ENCODE results near the gene TNFAIP8L1. TPM values are rescaled to one million over a fixed set of nuclear protein-coding genes. Genes with fewer than 3 reads are reported as not detected.

The TNFAIP8L1 gene
- total RNA-seq, 1 experiment from 2014 or later, result 21.8 TPM

DNA sequence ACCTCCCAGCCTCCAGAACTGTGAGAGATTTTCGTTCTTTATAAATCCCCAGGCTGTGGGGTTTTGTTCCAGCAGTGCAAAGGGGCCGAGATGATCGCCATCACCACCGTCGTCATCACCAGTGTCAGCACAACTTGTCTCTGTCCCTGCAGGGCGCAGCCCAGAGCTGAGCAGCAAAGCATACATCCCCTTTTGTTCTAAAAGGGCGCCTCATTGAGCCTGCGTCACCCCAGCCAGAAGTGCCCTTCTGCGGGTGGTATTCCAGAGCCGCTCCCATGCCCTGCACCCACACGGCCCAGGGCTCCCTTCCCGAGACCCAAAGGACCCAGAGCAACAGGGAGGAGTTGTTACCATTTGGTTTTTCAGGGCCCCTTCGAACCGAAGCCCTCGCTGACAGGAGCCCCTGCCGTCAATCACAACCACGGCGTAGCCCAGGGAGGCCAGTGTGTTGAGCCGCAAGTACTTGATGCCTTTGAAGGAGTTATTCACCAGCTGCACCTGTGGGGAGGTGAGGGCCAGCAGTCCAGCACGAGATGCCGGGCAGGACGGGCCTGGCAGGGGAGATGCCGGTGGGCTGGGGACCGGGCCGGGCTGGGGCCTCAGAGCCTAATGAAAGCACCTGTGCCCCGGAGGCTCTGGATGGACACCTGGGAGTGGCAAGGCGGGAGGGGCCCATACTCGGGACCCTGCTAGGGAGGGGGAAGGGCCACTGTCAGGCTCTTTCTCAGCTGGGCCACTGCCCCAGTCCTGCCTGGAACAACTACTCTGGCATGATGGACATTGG lies 45.2 kb downstream of the TNFAIP8L1 start:
- no peak overlapping the region for H3K4me3 Mint-ChIP-seq (ENCODE audit: unreplicated experiment)
- no peaks in the 10 kb centered on the region; the same call in 1 of the 2 replicates for H3K36me3 ChIP-seq (ENCODE audit: control insufficient read depth, insufficient read depth, low read length)
- no peaks in the 10 kb centered on the region for H3K9me3 Mint-ChIP-seq (ENCODE audit: unreplicated experiment)
- H3K27ac Mint-ChIP-seq (ENCODE audit: unreplicated experiment), result no peak overlapping the region
- H3K27me3 Mint-ChIP-seq (ENCODE audit: insufficient read depth, unreplicated experiment), result no peaks in the 10 kb centered on the region
- POLR2A ChIA-PET, result no interaction called here
- TF ChIP-seq, protein P1, sequence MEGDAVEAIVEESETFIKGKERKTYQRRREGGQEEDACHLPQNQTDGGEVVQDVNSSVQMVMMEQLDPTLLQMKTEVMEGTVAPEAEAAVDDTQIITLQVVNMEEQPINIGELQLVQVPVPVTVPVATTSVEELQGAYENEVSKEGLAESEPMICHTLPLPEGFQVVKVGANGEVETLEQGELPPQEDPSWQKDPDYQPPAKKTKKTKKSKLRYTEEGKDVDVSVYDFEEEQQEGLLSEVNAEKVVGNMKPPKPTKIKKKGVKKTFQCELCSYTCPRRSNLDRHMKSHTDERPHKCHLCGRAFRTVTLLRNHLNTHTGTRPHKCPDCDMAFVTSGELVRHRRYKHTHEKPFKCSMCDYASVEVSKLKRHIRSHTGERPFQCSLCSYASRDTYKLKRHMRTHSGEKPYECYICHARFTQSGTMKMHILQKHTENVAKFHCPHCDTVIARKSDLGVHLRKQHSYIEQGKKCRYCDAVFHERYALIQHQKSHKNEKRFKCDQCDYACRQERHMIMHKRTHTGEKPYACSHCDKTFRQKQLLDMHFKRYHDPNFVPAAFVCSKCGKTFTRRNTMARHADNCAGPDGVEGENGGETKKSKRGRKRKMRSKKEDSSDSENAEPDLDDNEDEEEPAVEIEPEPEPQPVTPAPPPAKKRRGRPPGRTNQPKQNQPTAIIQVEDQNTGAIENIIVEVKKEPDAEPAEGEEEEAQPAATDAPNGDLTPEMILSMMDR (IDR thresholded peaks at IDR 0.05; ENCODE audit: insufficient read depth in 1 of 2, low read depth in 1 of 2, low read length in 1 of 2, severe bottlenecking in 1 of 2, unreplicated experiment in 1 of 2), result no peak
- H3K4me1 Mint-ChIP-seq (ENCODE audit: low read depth, unreplicated experiment), result no peaks in the 10 kb centered on the region
- CTCF ChIA-PET, result no interaction called here
- no TSS peak for BruUV-seq (replicated peaks)
- H3K9me3 ChIP-seq, result no peaks in the 10 kb centered on the region
- no peak overlapping the region for H3K4me3 ChIP-seq (ENCODE audit: low read depth, low read length)
- no peaks in the 10 kb centered on the region for H3K4me1 ChIP-seq
- no peaks in the 10 kb centered on the region for H3K27me3 ChIP-seq (replicated peaks; ENCODE audit: control insufficient read depth, insufficient read depth, low read length)
- no peak for DNase-seq
- intact Hi-C loops (cut with micrococcal nuclease; ENCODE audit: unreplicated experiment), result no loop called here
- H3K36me3 Mint-ChIP-seq (ENCODE audit: insufficient read depth, unreplicated experiment), result peaks cover 26% of the 10 kb centered on the region

DNA sequence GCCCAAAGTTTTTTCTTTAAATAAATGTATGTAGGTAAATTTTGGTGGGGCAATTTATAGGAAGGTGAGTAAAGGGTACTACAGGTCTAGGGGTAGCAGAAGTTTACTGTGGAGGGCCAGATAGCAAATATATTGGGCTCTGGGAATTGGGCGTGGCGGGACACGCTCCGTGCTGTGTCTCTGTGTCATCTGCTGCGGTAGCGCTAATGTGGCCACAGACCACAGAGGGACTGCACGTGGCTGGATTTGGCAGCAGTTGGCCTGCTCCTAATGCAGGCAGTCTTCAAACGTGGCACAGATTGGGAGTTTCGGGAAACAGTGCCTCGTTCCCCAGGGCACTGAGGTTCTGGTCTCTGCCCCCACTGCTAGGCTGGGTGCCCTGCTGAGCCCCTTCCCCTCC lies 47.4 kb downstream of the TNFAIP8L1 start:
- DNase-seq, result no peak
- H3K4me3 ChIP-seq (ENCODE audit: low read depth, low read length), result no peak overlapping the region
- BruUV-seq (replicated peaks), result no TSS peak
- no peak overlapping the region for H3K4me3 Mint-ChIP-seq (ENCODE audit: unreplicated experiment)
- ChIA-PET POLR2A (no interaction called here), CTCF (no interaction called here)
- H3K27me3 ChIP-seq (replicated peaks; ENCODE audit: control insufficient read depth, insufficient read depth, low read length), result no peaks in the 10 kb centered on the region
- H3K9me3 Mint-ChIP-seq (ENCODE audit: unreplicated experiment), result no peaks in the 10 kb centered on the region
- H3K9me3 ChIP-seq, result no peaks in the 10 kb centered on the region
- H3K4me1 ChIP-seq, result no peaks in the 10 kb centered on the region
- H3K27ac Mint-ChIP-seq (ENCODE audit: unreplicated experiment), result no peak overlapping the region
- TF ChIP-seq, protein P1 (IDR thresholded peaks at IDR 0.05; ENCODE audit: insufficient read depth in 1 of 2, low read depth in 1 of 2, low read length in 1 of 2, severe bottlenecking in 1 of 2, unreplicated experiment in 1 of 2), result no peak
- H3K36me3 ChIP-seq (ENCODE audit: control insufficient read depth, insufficient read depth, low read length), result no peaks in the 10 kb centered on the region; the same call in 1 of the 2 replicates
- H3K36me3 Mint-ChIP-seq (ENCODE audit: insufficient read depth, unreplicated experiment), result peaks cover 34% of the 10 kb centered on the region
- no peaks in the 10 kb centered on the region for H3K27me3 Mint-ChIP-seq (ENCODE audit: insufficient read depth, unreplicated experiment)
- no peaks in the 10 kb centered on the region for H3K4me1 Mint-ChIP-seq (ENCODE audit: low read depth, unreplicated experiment)
- intact Hi-C loops (cut with micrococcal nuclease; ENCODE audit: unreplicated experiment), result no loop called here

DNA sequence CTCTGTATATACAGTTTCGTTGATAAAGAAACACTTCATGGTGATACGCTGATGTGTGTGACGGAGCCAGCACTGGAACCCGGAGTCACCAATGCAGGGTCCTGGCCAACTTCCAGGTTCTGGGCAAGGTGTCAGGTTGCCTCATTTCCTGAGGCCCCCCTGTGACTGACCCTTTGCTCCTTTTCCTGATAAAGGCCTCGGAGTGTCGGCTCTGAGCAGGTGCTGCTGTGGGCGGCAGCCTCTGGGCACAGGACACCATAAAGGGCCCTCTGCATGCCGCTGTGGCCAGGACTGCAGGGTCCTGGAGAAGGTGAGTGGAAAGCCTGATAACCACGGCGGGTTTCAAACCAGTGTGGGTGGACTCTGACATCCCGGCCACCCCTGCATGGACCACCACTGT lies 48.1 kb downstream of the TNFAIP8L1 start:
- TF ChIP-seq, protein P1 (IDR thresholded peaks at IDR 0.05; ENCODE audit: insufficient read depth in 1 of 2, low read depth in 1 of 2, low read length in 1 of 2, severe bottlenecking in 1 of 2, unreplicated experiment in 1 of 2), result no peak
- Histone ChIP-seq H3K4me1 (no peaks in the 10 kb centered on the region), H3K9me3 (no peaks in the 10 kb centered on the region), H3K36me3 (ENCODE audit: control insufficient read depth, insufficient read depth, low read length) (no peaks in the 10 kb centered on the region; the same call in 1 of the 2 replicates), H3K4me3 (ENCODE audit: low read depth, low read length) (no peak overlapping the region), H3K27me3 (replicated peaks; ENCODE audit: control insufficient read depth, insufficient read depth, low read length) (no peaks in the 10 kb centered on the region)
- Mint-ChIP-seq H3K4me3 (ENCODE audit: unreplicated experiment) (no peak overlapping the region), H3K9me3 (ENCODE audit: unreplicated experiment) (no peaks in the 10 kb centered on the region), H3K27me3 (ENCODE audit: insufficient read depth, unreplicated experiment) (no peaks in the 10 kb centered on the region), H3K36me3 (ENCODE audit: insufficient read depth, unreplicated experiment) (peaks cover 34% of the 10 kb centered on the region), H3K4me1 (ENCODE audit: low read depth, unreplicated experiment) (no peaks in the 10 kb centered on the region), H3K27ac (ENCODE audit: unreplicated experiment) (no peak overlapping the region)
- intact Hi-C loops (cut with micrococcal nuclease; ENCODE audit: unreplicated experiment), result no loop called here
- CTCF ChIA-PET, result no interaction called here
- POLR2A ChIA-PET, result no interaction called here
- DNase-seq, result no peak
- no TSS peak for BruUV-seq (replicated peaks)
